Sigmoid colon (tissue), 7 donors: ENCODE data around the gene BCR. TPM values are rescaled to one million over a fixed set of nuclear protein-coding genes. Genes with fewer than 3 reads are reported as not detected.

Experiments used
- DNase-seq: peaks from one replicate; pipeline ENCODE4 v3.0.0-alpha.2; 2019
- H3K27ac ChIP-seq, 4 donors: fragments of 200-600 bp; sonication (generic); one replicate each; pipeline ENCODE4 v1.5.1; 2016 to 2019; ENCODE audit warnings: mild to moderate bottlenecking in 1 of 4
- H3K27me3 ChIP-seq, 3 donors: fragments of 200-600 bp; sonication (generic); one replicate each; pipeline ENCODE4 v1.5.1; 2019; ENCODE audit warnings: mild to moderate bottlenecking in 1 of 3
- H3K36me3 ChIP-seq, 4 donors: fragments of 200-600 bp; sonication (generic); one replicate each; pipeline ENCODE4 v1.5.1; 2016 to 2019
- H3K4me1 ChIP-seq, 4 donors: fragments of 200-600 bp; sonication (generic); one replicate each; pipeline ENCODE4 v1.5.1; 2017 to 2019
- H3K4me3 ChIP-seq, 4 donors: fragments of 200-600 bp; sonication (generic); one replicate each; pipeline ENCODE4 v1.5.1; 2017 to 2019; ENCODE audit warnings: mild to moderate bottlenecking in 2 of 4, moderate library complexity in 1 of 4
- H3K9me3 ChIP-seq, 4 donors: fragments of 200-600 bp in 3 of 4; sonication (generic) in 3 of 4; one replicate each; pipeline versions ENCODE4 v1.5.1 to v1.6.1; 2013 to 2019
- CTCF ChIP-seq, 4 experiments: fragments of 450-650 bp in 3 of 4; fragments of 200-600 bp in 1 of 4; IDR thresholded peaks; one replicate each; pipeline ENCODE4 v1.5.1; 2016 to 2019; ENCODE audit warnings: antibody characterized with exemption in 4 of 4, mild to moderate bottlenecking in 3 of 4, moderate library complexity in 2 of 4
- EP300 ChIP-seq, 4 donors: sonication (generic); formaldehyde crosslinking; IDR thresholded peaks; one replicate each; pipeline ENCODE4 v1.6.1; 2017; ENCODE audit warnings: antibody characterized with exemption in 4 of 4
- POLR2A ChIP-seq, 2 donors: fragments of 450-650 bp; IDR thresholded peaks; one replicate each; pipeline ENCODE4 v1.6.1; 2016; ENCODE audit warnings: antibody characterized with exemption in 2 of 2, mild to moderate bottlenecking in 2 of 2, moderate library complexity in 2 of 2
- POLR2AphosphoS5 ChIP-seq, 4 donors: sonication (generic); formaldehyde crosslinking; IDR thresholded peaks; one replicate each; pipeline ENCODE4 v1.6.1; 2017; ENCODE audit warnings: antibody characterized with exemption in 4 of 4
- WGBS, 2 donors: extraction: QIAGEN DNeasy Blood & Tissue Kit; methylation state at CpG; one replicate each; pipeline ENCODE4 v1.1.7; 2013; 5-methylcytosine and 5-hydroxymethylcytosine counted together
- intact Hi-C: fragments of 100-400 bp; cut with DNase I; formaldehyde crosslinking; loops from one replicate; pipeline ENCODE4 v1.15.1; 2023
- polyA plus RNA-seq, 3 donors: library from polyadenylated mRNA; stranded (reverse); fragments of 200-250 nt; gene quantifications; one replicate each; pipeline ENCODE4 v1.2.3, GENCODE V29; 2013
- total RNA-seq, 4 donors: library from RNA; depleted of rRNA; stranded (reverse); fragments of >200 nt; gene quantifications; one replicate each; pipeline ENCODE4 v1.1.0, GENCODE V29; 2016
- donor health status: healthy with polysubstance abuse.
- donor health status: Bipolar disorder and iron deficiency.
- donor health status: healthy.

Gene BCR
- total and polyA plus RNA-seq, 7 donors: 10.8 to 39.9 (median 17.5) TPM

DNA sequence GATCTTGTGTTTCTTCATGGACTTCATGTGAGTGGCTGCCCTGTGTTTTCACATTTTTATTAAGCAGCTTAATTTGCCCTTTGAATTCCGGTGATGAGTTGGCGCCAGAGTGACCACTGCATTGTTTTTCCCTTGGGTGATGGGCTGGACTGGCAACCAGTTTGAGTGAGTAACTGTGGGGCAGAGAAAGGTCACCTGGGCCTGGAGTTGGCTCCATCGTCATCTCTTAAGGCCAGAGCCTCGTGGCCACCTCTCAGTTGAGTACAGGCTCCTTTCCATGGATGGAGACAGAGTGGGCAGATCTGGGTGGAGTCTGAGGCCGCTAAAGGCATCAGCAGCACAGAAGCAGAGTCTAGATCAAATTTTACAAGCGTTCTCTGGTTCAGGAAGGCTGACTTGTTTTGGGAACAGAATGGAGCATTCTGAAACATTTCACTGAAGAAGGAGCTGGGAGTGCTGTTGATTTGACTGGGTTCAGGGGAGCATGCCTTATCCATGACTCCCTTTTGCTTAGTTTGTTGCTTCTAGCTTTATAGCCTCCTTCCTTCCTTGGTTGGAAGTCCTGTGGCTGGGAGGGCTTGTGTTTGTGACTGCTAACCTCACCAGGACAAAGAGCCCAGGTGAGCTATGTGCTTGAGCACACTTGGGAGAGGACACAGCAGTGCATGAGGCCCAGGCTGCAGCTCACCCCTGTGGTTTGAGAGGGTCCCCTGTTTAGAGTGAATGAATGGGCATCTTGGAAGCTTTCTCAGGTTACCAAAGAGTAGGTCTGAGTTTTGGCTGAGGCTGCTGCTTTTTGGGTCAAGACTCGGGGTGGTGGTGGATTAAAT is 7.8 kb downstream of the BCR start:
- Histone ChIP-seq H3K27ac (peak overlapping the region in 2 of 4 donors; percentile 28 to 53), H3K27me3 (no peaks in the 10 kb centered on the region), H3K4me3 (no peak overlapping the region), H3K36me3 (peaks cover 0 to 7% (median 0%) of the 10 kb centered on the region in 4 donors), H3K9me3 (no peaks in the 10 kb centered on the region), H3K4me1 (peaks cover 0 to 32% (median 23%) of the 10 kb centered on the region in 4 donors)
- TF ChIP-seq POLR2A (IDR thresholded peaks at IDR 0.05) (no peak), POLR2AphosphoS5 (IDR thresholded peaks at IDR 0.05) (no peak), EP300 (IDR thresholded peaks at IDR 0.05) (no peak), CTCF (IDR thresholded peaks at IDR 0.05) (no peak)
- intact Hi-C loops: no loop called here
- no peak for DNase-seq
- 87% methylated on average over 7 of the region's 7 CpGs for WGBS, 2 donors

GRCh38 chr22:23190526-23190925 is 10.2 kb downstream of the BCR start:
- 92 to 94% methylated on average over 9 of the region's 9 CpGs for WGBS, 2 donors
- H3K36me3 ChIP-seq: peaks cover 0 to 7% (median 0%) of the 10 kb centered on the region in 4 donors
- no peak for DNase-seq
- no peaks in the 10 kb centered on the region for H3K9me3 ChIP-seq
- no peak overlapping the region for H3K4me3 ChIP-seq
- TF ChIP-seq EP300 (IDR thresholded peaks at IDR 0.05): no peak
- no peak for TF ChIP-seq CTCF (IDR thresholded peaks at IDR 0.05)
- TF ChIP-seq POLR2AphosphoS5 (IDR thresholded peaks at IDR 0.05): no peak
- no peak for TF ChIP-seq POLR2A (IDR thresholded peaks at IDR 0.05)
- no peak overlapping the region for H3K27ac ChIP-seq
- H3K27me3 ChIP-seq: no peaks in the 10 kb centered on the region
- H3K4me1 ChIP-seq: peaks cover 0 to 22% (median 15%) of the 10 kb centered on the region in 4 donors
- intact Hi-C loops: no loop called here

- WGBS, 2 donors: 72 to 75% methylated on average over 5 of the region's 5 CpGs
- Histone ChIP-seq H3K4me1 (peaks cover 0 to 22% (median 15%) of the 10 kb centered on the region in 4 donors), H3K9me3 (no peaks in the 10 kb centered on the region), H3K27me3 (no peaks in the 10 kb centered on the region), H3K27ac (no peak overlapping the region), H3K36me3 (peaks cover 0 to 7% (median 0%) of the 10 kb centered on the region in 4 donors), H3K4me3 (no peak overlapping the region)
- DNase-seq: no peak
- TF ChIP-seq POLR2AphosphoS5 (IDR thresholded peaks at IDR 0.05) (no peak), POLR2A (IDR thresholded peaks at IDR 0.05) (no peak), EP300 (IDR thresholded peaks at IDR 0.05) (no peak), CTCF (IDR thresholded peaks at IDR 0.05) (no peak)
- intact Hi-C loops: no loop called here
These were observed 11.8 kb downstream of the BCR start for GRCh38 chr22:23192133-23192532.

GRCh38 chr22:23192558-23192957 is 12.2 kb downstream of the BCR start:
- no peaks in the 10 kb centered on the region for H3K9me3 ChIP-seq
- no peak overlapping the region for H3K4me3 ChIP-seq
- no peak for TF ChIP-seq POLR2AphosphoS5 (IDR thresholded peaks at IDR 0.05)
- TF ChIP-seq CTCF (IDR thresholded peaks at IDR 0.05): no peak
- TF ChIP-seq POLR2A (IDR thresholded peaks at IDR 0.05): no peak
- TF ChIP-seq EP300 (IDR thresholded peaks at IDR 0.05): no peak
- no peaks in the 10 kb centered on the region for H3K27me3 ChIP-seq
- intact Hi-C loops: no loop called here
- DNase-seq: no peak
- peaks cover 0 to 7% (median 0%) of the 10 kb centered on the region in 4 donors for H3K36me3 ChIP-seq
- no peak overlapping the region for H3K27ac ChIP-seq
- H3K4me1 ChIP-seq: peaks cover 0 to 20% (median 14%) of the 10 kb centered on the region in 4 donors
- 84 to 94% methylated on average over 4 of the region's 4 CpGs for WGBS, 2 donors
